Measurements from ENCODE around the gene FAM174B.

DNA sequence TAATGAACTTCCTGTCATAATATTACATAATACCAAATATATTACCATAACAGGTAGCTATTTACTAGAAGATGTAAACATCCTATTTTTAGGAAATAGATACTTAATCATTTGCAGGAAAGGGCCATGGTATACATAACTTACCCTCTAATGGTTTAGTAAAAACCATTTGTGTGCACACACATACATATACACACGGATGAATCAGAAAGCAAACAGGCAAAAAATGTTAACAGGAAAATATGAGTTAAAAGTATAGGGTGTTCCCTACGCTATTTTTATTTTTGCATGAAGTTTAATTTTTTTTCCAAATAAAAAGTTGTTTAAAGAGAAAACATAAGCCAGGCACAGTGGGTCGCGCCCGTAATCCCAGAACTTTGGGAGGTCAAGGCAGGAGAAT, 34.6 kb downstream of the FAM174B start:
- TF ChIP-seq POLR2A (IDR thresholded peaks at IDR 0.05), result no peak
- TF ChIP-seq, protein P1, sequence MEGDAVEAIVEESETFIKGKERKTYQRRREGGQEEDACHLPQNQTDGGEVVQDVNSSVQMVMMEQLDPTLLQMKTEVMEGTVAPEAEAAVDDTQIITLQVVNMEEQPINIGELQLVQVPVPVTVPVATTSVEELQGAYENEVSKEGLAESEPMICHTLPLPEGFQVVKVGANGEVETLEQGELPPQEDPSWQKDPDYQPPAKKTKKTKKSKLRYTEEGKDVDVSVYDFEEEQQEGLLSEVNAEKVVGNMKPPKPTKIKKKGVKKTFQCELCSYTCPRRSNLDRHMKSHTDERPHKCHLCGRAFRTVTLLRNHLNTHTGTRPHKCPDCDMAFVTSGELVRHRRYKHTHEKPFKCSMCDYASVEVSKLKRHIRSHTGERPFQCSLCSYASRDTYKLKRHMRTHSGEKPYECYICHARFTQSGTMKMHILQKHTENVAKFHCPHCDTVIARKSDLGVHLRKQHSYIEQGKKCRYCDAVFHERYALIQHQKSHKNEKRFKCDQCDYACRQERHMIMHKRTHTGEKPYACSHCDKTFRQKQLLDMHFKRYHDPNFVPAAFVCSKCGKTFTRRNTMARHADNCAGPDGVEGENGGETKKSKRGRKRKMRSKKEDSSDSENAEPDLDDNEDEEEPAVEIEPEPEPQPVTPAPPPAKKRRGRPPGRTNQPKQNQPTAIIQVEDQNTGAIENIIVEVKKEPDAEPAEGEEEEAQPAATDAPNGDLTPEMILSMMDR (IDR thresholded peaks at IDR 0.05), result no peak

Measured in prostate gland (tissue), 2 donors.